Loucy (cell line): ENCODE measurements around the gene ARFGEF3.
A peak's percentile ranks its signal among the peaks of the same experiment; 100 is the strongest.

Experiments
- H2AFZ ChIP-seq: fragments of 200-600 bp; sonication (generic); 2 replicates; pipeline ENCODE4 v1.6.0; 2016; ENCODE audit warnings: antibody characterized with exemption, mild to moderate bottlenecking, low read length, moderate library complexity
- H3F3A ChIP-seq: fragments of 200-600 bp; 2 replicates; pipeline ENCODE4 v1.6.0; 2016; ENCODE audit warnings: antibody characterized with exemption, low read depth, mild to moderate bottlenecking
- H3K27me3 ChIP-seq: fragments of 200-600 bp; sonication (generic); 2 replicates; pipeline ENCODE4 v1.6.1; 2014; ENCODE audit warnings: low read length, mild to moderate bottlenecking; ENCODE audit not compliant: insufficient read depth, poor library complexity, severe bottlenecking
- H3K36me3 ChIP-seq: fragments of 200-600 bp; sonication (generic); 2 replicates; pipeline ENCODE4 v1.6.1; 2016; ENCODE audit warnings: low read length; ENCODE audit not compliant: insufficient read depth
- H3K4me1 ChIP-seq: fragments of 200-600 bp; sonication (generic); 2 replicates; pipeline ENCODE4 v1.5.1; 2014; ENCODE audit warnings: low read length, mild to moderate bottlenecking; ENCODE audit not compliant: insufficient read depth, poor library complexity, severe bottlenecking
- H3K4me2 ChIP-seq: fragments of 200-600 bp; sonication (generic); 2 replicates; pipeline ENCODE4 v1.6.0; 2014; ENCODE audit warnings: antibody characterized with exemption, low read length, low read depth, mild to moderate bottlenecking; ENCODE audit not compliant: poor library complexity, severe bottlenecking
- H3K4me3 ChIP-seq: fragments of 200-600 bp; sonication (generic); 2 replicates; pipeline ENCODE4 v1.5.1; 2014; ENCODE audit warnings: low read length, mild to moderate bottlenecking, mixed read lengths; ENCODE audit not compliant: poor library complexity, severe bottlenecking
- H3K79me2 ChIP-seq: fragments of 200-600 bp; sonication (generic); 2 replicates; pipeline ENCODE4 v1.6.1; 2014; ENCODE audit warnings: low read length; ENCODE audit not compliant: insufficient read depth
- H3K9ac ChIP-seq: fragments of 200-600 bp; sonication (generic); 2 replicates; pipeline ENCODE4 v1.6.0; 2014; ENCODE audit warnings: mild to moderate bottlenecking, low read depth, low read length, moderate library complexity; ENCODE audit not compliant: poor library complexity, severe bottlenecking
- H3K9me2 ChIP-seq: fragments of 200-600 bp; sonication (generic); replicated peaks from 2 replicates; pipeline ENCODE4 v1.6.1; 2016; ENCODE audit warnings: low read depth, low read length, mixed read lengths
- H3K9me3 ChIP-seq: fragments of 200-600 bp; sonication (generic); 2 replicates; pipeline ENCODE4 v1.6.1; 2014; ENCODE audit warnings: mild to moderate bottlenecking, antibody characterized with exemption, low read length, low read depth; ENCODE audit not compliant: insufficient read depth
- H4K20me1 ChIP-seq: fragments of 200-600 bp; sonication (generic); 2 replicates; pipeline ENCODE4 v1.6.0; 2014; ENCODE audit warnings: antibody characterized with exemption, low read length, mild to moderate bottlenecking; ENCODE audit not compliant: insufficient read depth, poor library complexity, severe bottlenecking
- CTCF ChIP-seq: fragments of 200-600 bp; sonication (generic); conservative IDR thresholded peaks from 2 replicates; pipeline ENCODE4 v1.5.1; 2014; ENCODE audit warnings: mild to moderate bottlenecking, antibody characterized with exemption, low read length
- EZH2phosphoT487 ChIP-seq: fragments of 200-600 bp; IDR thresholded peaks from 2 replicates; pipeline ENCODE4 v1.6.1; 2018; ENCODE audit warnings: antibody characterized with exemption, mild to moderate bottlenecking, moderate library complexity, borderline replicate concordance

Gene ARFGEF3

DNA sequence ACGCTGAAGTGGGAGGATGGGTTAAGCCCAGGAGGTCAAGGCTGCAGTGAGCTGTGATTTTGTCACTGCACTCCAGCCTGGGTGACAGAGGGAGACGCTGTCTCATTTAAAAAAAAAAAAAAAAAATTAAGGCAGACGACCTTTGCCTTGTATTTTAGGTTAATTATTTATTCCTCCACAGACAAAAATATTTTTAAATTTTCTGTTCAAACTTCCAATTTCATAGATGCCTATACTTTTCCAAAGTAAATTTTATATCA is 209.6 kb downstream of the ARFGEF3 start:
- no peak for TF ChIP-seq EZH2phosphoT487
- no peak for TF ChIP-seq CTCF
- no peak overlapping the region for H3K9ac ChIP-seq
- no peaks in the 10 kb centered on the region for H3K79me2 ChIP-seq
- H3K4me2 ChIP-seq, result no peak overlapping the region
- no peaks in the 10 kb centered on the region for H3F3A ChIP-seq
- no peaks in the 10 kb centered on the region for H3K9me3 ChIP-seq
- H3K4me3 ChIP-seq, result no peak overlapping the region
- H3K36me3 ChIP-seq, result no peaks in the 10 kb centered on the region
- H4K20me1 ChIP-seq, result no peaks in the 10 kb centered on the region
- peaks cover 6% of the 10 kb centered on the region for H3K4me1 ChIP-seq
- H3K9me2 ChIP-seq, result no peaks in the 10 kb centered on the region
- no peaks in the 10 kb centered on the region for H3K27me3 ChIP-seq
- H2AFZ ChIP-seq, result no peak overlapping the region

DNA sequence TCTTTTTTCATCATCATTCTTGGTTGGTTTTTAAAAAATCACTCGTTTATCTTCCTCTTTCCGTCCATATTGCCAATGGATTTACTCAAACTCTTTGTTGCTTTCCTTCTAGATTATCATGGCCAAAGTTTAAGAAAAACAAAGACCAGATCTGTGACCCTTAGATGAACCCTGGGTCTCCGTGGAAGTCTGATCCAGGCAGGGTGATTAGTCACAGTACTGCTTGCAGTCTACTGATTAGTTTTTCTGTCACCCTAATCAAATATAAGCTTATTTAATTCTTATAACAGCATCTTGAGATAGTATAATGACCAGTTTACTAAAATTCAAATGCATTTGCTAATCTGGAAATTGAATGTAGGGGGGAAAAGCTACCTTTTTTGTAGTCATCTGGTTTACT is 210.0 kb downstream of the ARFGEF3 start:
- H3K27me3 ChIP-seq, result no peaks in the 10 kb centered on the region
- H3K9ac ChIP-seq, result no peak overlapping the region
- H3F3A ChIP-seq, result no peaks in the 10 kb centered on the region
- H3K9me3 ChIP-seq, result no peaks in the 10 kb centered on the region
- no peak overlapping the region for H3K4me2 ChIP-seq
- no peak overlapping the region for H2AFZ ChIP-seq
- H3K4me1 ChIP-seq, result peaks cover 6% of the 10 kb centered on the region
- H3K36me3 ChIP-seq, result no peaks in the 10 kb centered on the region
- no peak overlapping the region for H3K4me3 ChIP-seq
- no peaks in the 10 kb centered on the region for H3K79me2 ChIP-seq
- H4K20me1 ChIP-seq, result no peaks in the 10 kb centered on the region
- H3K9me2 ChIP-seq, result no peaks in the 10 kb centered on the region
- TF ChIP-seq CTCF, result no peak
- no peak for TF ChIP-seq EZH2phosphoT487

DNA sequence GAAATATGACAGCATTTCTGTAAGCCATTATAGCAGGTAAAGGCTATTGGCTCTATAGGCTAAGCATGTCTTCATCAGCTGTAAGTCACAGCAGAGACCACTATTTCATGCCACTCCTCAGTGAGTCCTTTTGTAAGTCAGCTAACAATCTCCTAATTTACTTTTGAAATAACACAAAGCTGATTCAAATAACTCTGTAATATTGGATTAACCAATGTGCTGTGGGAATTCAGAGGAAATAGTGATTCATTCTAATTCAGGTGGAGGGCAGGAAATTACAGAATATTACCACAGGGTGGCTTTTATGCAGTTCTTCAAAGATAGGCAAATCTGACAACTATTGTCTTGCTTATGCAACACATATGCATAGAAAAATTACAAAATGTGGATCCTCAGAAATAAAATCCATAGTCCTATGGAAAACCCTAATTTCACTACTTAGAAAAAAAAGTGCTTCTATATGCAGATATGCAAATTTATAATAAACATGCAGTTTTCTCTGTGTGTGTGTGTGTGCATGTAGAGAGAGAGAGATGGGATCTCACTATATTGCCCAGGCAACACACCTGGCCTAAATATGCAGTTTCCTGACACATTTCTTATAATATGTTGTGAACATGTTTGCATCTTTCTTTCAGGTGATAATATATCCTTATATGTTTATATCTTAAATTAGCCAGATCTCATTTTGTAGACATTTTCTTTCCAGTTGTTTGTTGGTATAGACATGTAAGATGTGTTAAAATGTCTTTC is 211.1 kb downstream of the ARFGEF3 start:
- Histone ChIP-seq H3K4me1 (peaks cover 6% of the 10 kb centered on the region), H3K4me2 (no peak overlapping the region), H3K27me3 (no peaks in the 10 kb centered on the region), H2AFZ (no peak overlapping the region), H3K79me2 (no peaks in the 10 kb centered on the region), H4K20me1 (no peaks in the 10 kb centered on the region), H3K9me2 (no peaks in the 10 kb centered on the region), H3K9ac (no peak overlapping the region), H3K36me3 (no peaks in the 10 kb centered on the region), H3K9me3 (no peaks in the 10 kb centered on the region), H3F3A (no peaks in the 10 kb centered on the region), H3K4me3 (no peak overlapping the region)
- no peak for TF ChIP-seq EZH2phosphoT487
- peak; percentile 55 for TF ChIP-seq CTCF
